NCI-H345 treated with DMSO at 0.1 percent for 48 hours (cell line): ENCODE data around the gene RCHY1.
"Not testable (repeated sequence)": the region's sequence is repeated elsewhere in the genome, so short reads cannot be mapped to it uniquely, and the experiment has no call there.

Experiments
- DNase-seq: peaks from one replicate; lab custom pipeline; 2025; ENCODE audit not compliant: unreplicated experiment; lab: John Stamatoyannopoulos, UW

The RCHY1 gene

GRCh38 chr4:75514131-75514948 is at the start of gene RCHY1, which contains the start of gene THAP6:
Gene RCHY1 (minus strand): TSS chr4:75514403. CDS start chr4:75514286, 117 bp downstream.
Gene THAP6 (plus strand): TSS chr4:75514473. CDS start chr4:75515453, 980 bp downstream.
- DNase-seq, result peak; percentile 92

DNA sequence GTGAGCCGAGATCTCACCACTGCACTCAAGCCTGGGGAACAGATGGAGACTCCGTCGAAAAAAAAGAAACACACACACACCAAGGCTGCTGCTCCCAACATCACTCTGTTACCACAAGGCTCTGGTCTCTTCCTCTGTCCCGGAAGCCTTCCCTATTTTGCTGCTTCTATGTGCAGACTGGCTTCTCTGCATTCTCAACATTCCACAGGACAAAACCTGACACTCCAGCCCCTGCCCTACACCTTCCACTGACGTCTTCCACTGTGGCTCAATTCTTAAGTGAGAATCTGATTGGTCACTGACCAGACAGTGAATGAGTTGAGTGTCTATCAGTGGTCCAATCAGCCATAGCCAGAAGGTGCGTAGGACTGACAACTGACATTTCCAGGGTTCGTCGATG is 47.6 kb upstream of the RCHY1 start:
- DNase-seq, result no peak

GRCh38 chr4:75557696-75558095 is 43.5 kb upstream of the RCHY1 start:
- no peak for DNase-seq

- no peak for DNase-seq
Measured at GRCh38 chr4:75555294-75556164, 41.3 kb upstream of the RCHY1 start, which contains the start of gene ODAPH. Gene ODAPH (plus strand): TSS chr4:75556066. CDS start chr4:75556083, 17 bp downstream.

DNA sequence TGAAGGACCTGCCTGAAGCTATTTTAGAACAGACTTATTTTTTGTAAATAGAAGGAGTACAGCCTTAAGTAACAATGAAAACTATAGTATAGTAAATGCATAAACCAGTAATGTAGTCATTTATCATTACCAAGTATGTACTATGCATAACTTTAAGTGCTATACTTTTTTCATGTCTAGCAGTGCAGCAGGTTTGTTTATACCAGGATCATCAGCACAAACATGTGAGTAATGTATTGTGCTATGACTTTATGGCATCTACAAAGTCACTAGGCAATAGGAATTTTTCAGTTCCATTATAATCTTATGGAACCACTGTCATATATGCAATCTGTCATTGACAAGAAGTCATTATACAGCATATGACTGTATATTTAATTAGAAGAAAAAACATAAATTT is 38.2 kb upstream of the RCHY1 start:
- no peak for DNase-seq

DNA sequence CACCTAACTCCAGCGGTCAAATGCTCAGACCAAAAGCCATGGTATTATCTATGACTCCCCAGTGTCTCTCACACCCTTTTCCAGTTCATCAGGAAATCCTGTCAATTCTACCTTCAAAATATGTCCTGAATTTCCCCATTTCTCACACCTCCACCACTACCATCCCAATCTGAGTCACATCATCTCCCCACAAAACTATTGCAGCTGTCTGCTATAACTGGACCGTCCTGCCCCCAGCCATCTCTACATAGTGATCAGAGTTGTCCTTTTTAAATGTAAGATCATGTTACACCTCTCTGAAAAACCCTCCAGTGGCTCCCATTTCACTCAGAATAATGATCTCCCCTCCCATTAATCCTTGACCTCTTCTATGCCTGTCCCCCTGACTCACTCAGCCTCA is 34.8 kb upstream of the RCHY1 start:
- DNase-seq, result no peak

- DNase-seq, result no peak
Measured at GRCh38 chr4:75547647-75548387, 33.6 kb upstream of the RCHY1 start.

DNA sequence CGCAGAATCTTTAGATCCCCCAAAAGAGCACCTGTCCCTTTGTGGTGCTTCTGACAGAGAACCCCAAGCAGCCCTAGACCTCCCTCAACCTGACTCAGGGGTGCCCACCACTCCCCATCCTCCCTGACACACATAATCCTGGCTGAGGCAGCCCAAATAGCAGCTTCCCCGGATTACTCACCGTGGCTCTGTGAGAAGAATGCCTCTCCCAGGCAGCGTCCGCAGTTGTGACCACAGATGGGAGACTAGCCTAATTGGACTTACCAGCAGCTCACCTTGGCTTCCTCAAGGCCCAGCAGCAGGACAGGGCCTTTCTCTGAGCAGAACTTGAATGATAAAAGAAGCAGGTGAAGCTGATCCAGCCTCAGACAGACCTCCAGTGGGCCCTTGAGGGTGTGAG is 31.3 kb upstream of the RCHY1 start:
- DNase-seq, result no peak

DNA sequence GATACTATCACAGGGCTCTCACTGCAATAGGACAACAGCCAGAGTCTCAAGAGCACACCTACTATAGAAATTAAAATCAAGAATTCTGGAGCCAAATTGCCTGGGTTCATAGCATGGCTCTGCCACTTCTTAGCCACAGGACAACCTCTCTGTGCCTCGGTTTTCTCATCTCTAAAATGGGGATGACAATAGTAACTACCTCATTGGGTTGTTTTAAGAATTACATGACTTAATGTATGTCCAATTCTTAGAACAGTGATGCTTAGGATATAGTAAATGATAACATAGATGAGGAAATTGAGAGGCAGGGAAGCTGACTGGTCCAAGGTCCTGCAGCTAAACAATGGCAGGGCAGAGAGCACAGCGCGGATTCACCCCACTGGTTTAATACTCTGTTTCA is 30.7 kb upstream of the RCHY1 start:
- DNase-seq, result no peak

DNA sequence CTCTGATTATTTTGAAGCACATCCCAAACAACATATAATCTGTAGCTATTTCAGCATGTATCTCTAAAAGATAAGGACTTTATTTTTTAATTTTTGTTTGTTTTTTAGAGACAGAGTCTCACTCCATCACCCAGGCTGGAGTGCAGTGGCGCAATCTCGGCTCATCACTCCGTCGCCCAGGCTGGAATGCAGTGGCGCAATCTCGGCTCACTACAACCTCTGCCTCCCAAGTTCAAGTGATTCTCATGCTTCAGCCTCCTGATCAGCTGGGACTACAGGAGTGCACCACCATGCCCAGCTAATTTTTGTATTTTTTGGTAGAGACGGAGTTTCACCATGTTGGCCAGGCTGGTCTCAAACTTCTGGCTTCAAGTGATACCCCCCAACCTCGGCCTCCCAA is 30.0 kb upstream of the RCHY1 start:
- not testable (repeated sequence) for DNase-seq

GRCh38 chr4:75542824-75543223 is 28.6 kb upstream of the RCHY1 start:
- no peak for DNase-seq

GRCh38 chr4:75537308-75537707 is 23.1 kb upstream of the RCHY1 start:
- DNase-seq, result not testable (repeated sequence)

GRCh38 chr4:75533926-75534325 is 19.7 kb upstream of the RCHY1 start:
- not testable (repeated sequence) for DNase-seq

DNA sequence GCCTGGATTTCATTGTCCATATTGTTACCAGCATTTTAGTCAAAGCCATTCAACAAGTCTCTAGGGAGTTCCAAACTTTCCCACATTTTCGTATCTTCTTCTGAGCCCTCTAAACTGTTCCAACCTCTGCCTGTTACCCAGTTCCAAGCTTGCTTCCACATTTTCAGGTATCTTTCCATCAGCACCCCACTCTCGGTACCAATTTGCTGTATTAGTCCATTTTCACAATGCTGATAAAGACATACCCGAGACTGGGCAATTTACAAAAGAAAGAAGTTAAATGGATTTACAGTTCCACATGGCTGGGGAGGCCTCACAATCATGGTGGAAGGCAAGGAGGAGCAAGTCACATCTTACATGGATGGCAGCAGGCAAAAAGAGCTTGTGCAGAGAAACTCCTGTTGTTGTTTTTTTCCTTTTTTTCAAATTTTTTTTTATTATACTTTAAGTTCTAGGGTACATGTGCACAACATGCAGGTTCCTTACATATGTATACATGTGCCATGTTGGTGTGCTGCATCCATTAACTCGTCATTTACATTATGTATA is 19.2 kb upstream of the RCHY1 start:
- not testable (repeated sequence) for DNase-seq

GRCh38 chr4:75531536-75532143 is 17.4 kb upstream of the RCHY1 start:
- DNase-seq, result not testable (repeated sequence)

DNA sequence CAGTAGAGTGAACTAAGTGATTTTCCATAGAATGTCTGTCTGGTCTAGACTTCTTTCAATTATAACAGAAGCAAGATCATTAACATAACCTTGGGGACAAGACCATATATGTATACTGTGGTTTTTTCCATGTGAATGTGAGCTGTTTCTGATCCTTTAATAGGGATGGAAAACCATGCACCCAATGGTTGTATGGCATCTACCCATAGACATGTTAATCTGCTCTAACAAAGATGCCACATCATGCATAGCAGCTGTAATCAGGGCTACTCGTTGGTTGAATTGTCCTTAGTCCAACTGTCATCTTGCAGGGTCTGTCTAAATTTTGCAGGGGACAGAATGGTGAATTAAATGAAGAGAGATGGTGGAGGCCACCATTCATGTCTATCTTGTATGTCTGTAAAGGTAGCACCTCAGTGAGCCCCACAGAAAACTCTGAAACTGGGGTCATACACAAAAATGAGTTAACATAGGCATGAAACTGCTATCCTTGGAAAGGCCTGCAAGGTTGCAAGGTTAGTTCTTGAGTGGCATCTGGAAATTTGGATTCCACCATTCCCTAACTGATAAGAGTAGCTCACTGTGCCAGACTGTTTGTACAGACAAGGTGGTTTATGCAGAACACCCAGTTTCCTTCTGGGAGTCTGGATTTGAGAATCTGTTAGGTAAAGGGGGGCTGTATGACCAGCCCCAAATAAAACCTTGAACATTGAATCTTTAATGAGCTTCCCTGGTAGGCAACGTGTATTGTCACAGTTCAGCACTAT is 16.5 kb upstream of the RCHY1 start:
- no peak for DNase-seq

- no peak for DNase-seq
Measured at GRCh38 chr4:75527482-75527881, 13.3 kb upstream of the RCHY1 start.

DNA sequence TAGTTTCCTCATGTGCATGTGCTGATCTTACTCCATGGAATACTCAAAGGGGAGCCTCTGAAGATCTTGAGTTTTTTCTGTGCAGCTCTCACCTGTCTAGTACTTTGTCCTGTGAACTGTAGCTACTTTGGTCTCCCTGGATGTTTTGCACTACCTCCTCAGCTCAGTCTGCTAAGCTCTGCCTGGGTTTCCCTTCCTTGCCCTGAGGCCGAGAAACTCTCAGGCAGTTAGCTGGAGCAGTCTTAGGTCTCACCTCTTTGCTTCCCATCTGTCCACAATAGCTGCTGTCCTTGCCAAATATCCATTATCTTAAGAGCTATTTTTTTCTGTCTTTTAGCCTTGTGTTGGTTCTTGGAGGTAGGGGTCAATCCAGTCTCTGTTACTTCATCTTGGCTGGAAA is 11.7 kb upstream of the RCHY1 start:
- DNase-seq, result no peak

GRCh38 chr4:75525086-75525485 is 10.9 kb upstream of the RCHY1 start:
- no peak for DNase-seq

- not testable (repeated sequence) for DNase-seq
Measured at GRCh38 chr4:75519452-75519851, 5.2 kb upstream of the RCHY1 start.
